Thyroid gland (tissue), 4 donors: ENCODE results near the gene NRM. TPM values are rescaled to one million over a fixed set of nuclear protein-coding genes. Genes with fewer than 3 reads are reported as not detected.

ENCODE experiments used
- DNase-seq, 2 donors: peaks; one replicate each; pipeline ENCODE4 v3.0.0-alpha.2; 2019
- H3K27ac ChIP-seq, 3 donors: fragments of 200-600 bp; sonication (generic); 1 replicate in 2 of 3; 2 replicates in 1 of 3; pipeline ENCODE4 v1.5.1; 2016 to 2019; ENCODE audit warnings: mild to moderate bottlenecking in 1 of 3, moderate library complexity in 1 of 3
- H3K27me3 ChIP-seq: fragments of 200-600 bp; sonication (generic); one replicate; pipeline ENCODE4 v1.5.1; 2019
- H3K36me3 ChIP-seq, 2 donors: fragments of 200-600 bp; sonication (generic); one replicate each; pipeline ENCODE4 v1.5.1; 2016 to 2019
- H3K4me1 ChIP-seq, 2 donors: fragments of 200-600 bp; sonication (generic); one replicate each; pipeline ENCODE4 v1.5.1; 2017 to 2019
- H3K4me3 ChIP-seq, 3 donors: fragments of 200-600 bp; sonication (generic); replicated peaks in 1 of 3; 1 replicate in 2 of 3; 2 replicates in 1 of 3; pipeline ENCODE4 v1.5.1; 2016; ENCODE audit warnings: mild to moderate bottlenecking in 1 of 3
- H3K9me3 ChIP-seq: fragments of 200-600 bp; sonication (generic); one replicate; pipeline ENCODE4 v1.5.1; 2017
- POLR2A ChIP-seq, 2 donors: fragments of 450-650 bp; IDR thresholded peaks; one replicate each; pipeline ENCODE4 v1.6.1; 2017; ENCODE audit warnings: antibody characterized with exemption in 2 of 2, mild to moderate bottlenecking in 2 of 2, moderate library complexity in 1 of 2
- WGBS, 2 donors: methylation state at CpG; one replicate each; pipeline ENCODE4 v1.1.5; 2017; 5-methylcytosine and 5-hydroxymethylcytosine counted together
- intact Hi-C: fragments of 100-400 bp; cut with DNase I; formaldehyde crosslinking; loops from one replicate; pipeline ENCODE4 v1.15.1; 2023
- small RNA-seq: library from RNA; depleted of rRNA; stranded (forward); fragments of <200 nt; gene quantifications from one replicate; pipeline ENCODE3, GENCODE V24; 2016
- total RNA-seq, 4 donors: library from RNA; depleted of rRNA; stranded (reverse); fragments of >200 nt; gene quantifications; one replicate each; pipeline ENCODE4 v1.2.3, GENCODE V29; 2016
- TF ChIP-seq, protein P1 (sequence below), 6 experiments: fragments of 200-600 bp in 3 of 6; fragments of 450-650 bp in 3 of 6; sonication (generic) in 3 of 6; IDR thresholded peaks; one replicate each; pipeline ENCODE4 v1.5.1; 2016 to 2019; ENCODE audit warnings: antibody characterized with exemption in 6 of 6, mild to moderate bottlenecking in 2 of 6, inconsistent platforms in 1 of 6, moderate library complexity in 1 of 6

Gene NRM
- total RNA-seq, 4 donors from 2014 or later: 3.5 to 8.3 (median 5.7) TPM

DNA sequence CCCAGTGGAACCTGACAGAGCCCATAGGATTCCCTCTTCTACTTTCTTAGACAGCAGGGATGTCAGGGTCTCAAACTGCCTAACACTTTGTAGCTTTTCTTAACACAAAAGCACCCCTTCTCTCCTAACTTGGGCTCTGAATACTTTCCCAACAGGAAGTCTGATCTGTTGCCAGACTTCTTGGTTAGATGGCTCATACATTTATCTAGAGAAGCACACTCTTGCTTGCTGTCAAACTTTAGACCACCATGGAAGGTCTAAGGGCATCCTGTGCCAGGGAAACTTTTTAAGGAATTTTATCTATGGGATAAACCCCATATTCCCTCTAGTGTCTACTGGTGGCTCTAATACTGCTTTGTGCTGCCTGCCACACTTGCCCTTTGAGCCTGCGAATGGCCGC, 47.1 kb downstream of the NRM start:
- Histone ChIP-seq H3K4me3 (no peak overlapping the region), H3K9me3 (no peaks in the 10 kb centered on the region), H3K4me1 (peaks cover 6 to 11% of the 10 kb centered on the region in 2 donors), H3K27ac (no peak overlapping the region), H3K36me3 (no peaks in the 10 kb centered on the region), H3K27me3 (no peaks in the 10 kb centered on the region)
- WGBS, 2 donors: 94 to 98% methylated on average over 2 of the region's 2 CpGs
- no peak for DNase-seq
- TF ChIP-seq, protein P1, sequence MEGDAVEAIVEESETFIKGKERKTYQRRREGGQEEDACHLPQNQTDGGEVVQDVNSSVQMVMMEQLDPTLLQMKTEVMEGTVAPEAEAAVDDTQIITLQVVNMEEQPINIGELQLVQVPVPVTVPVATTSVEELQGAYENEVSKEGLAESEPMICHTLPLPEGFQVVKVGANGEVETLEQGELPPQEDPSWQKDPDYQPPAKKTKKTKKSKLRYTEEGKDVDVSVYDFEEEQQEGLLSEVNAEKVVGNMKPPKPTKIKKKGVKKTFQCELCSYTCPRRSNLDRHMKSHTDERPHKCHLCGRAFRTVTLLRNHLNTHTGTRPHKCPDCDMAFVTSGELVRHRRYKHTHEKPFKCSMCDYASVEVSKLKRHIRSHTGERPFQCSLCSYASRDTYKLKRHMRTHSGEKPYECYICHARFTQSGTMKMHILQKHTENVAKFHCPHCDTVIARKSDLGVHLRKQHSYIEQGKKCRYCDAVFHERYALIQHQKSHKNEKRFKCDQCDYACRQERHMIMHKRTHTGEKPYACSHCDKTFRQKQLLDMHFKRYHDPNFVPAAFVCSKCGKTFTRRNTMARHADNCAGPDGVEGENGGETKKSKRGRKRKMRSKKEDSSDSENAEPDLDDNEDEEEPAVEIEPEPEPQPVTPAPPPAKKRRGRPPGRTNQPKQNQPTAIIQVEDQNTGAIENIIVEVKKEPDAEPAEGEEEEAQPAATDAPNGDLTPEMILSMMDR (IDR thresholded peaks at IDR 0.05): no peak
- TF ChIP-seq POLR2A (IDR thresholded peaks at IDR 0.05): no peak
- intact Hi-C loops: no loop called here

DNA sequence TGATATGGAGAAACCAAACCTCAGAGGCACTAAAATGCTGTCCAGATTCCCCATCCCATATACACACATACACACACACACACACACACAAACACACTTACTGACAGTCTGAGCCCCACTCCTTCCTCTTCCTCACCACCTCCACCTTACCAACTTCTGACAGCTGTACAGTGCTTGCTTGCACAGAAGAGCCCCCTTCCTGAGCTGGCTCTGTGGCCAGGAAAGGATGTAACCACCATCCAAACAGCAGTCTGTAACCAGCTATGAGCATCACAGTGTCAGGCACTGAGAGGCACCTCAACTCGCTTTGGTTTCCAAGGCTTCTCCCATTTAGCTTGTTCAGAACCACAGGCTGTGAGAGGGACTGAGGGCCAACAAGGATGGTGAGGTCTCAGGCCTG, 49.7 kb downstream of the NRM start:
- no peaks in the 10 kb centered on the region for H3K36me3 ChIP-seq
- no peaks in the 10 kb centered on the region for H3K27me3 ChIP-seq
- no peak overlapping the region for H3K27ac ChIP-seq
- 88 to 100% methylated on average over 1 of the region's 1 CpG for WGBS, 2 donors
- DNase-seq: no peak
- intact Hi-C loops: no loop called here
- no peaks in the 10 kb centered on the region for H3K9me3 ChIP-seq
- TF ChIP-seq, protein P1 (IDR thresholded peaks at IDR 0.05): no peak
- no peak for TF ChIP-seq POLR2A (IDR thresholded peaks at IDR 0.05)
- no peak overlapping the region for H3K4me3 ChIP-seq
- peaks cover 0 to 3% of the 10 kb centered on the region in 2 donors for H3K4me1 ChIP-seq

DNA sequence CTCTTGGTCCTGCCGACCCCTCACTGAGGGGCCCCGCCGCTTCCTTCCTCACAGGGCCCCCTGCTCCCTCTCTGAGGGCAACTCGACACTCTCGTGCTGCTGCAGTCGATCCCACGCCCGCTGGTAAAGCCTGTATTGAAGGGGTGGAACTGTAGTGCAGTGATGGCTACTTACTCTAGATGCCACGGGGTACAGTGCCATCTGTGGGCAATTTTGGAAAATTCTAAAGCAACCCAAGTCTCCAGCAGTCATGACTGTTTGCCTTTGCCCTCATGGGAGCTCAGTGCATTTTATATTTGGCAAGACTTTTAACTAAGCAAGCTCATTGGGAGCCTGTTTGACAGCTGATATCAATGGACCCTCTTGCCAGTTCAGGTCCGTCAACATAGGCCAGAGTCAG, 50.3 kb downstream of the NRM start:
- Histone ChIP-seq H3K9me3 (no peaks in the 10 kb centered on the region), H3K27me3 (no peaks in the 10 kb centered on the region), H3K4me1 (no peaks in the 10 kb centered on the region), H3K36me3 (no peaks in the 10 kb centered on the region), H3K27ac (no peak overlapping the region), H3K4me3 (no peak overlapping the region)
- WGBS, 2 donors: 83 to 92% methylated on average over 10 of the region's 10 CpGs
- TF ChIP-seq, protein P1 (IDR thresholded peaks at IDR 0.05): no peak
- TF ChIP-seq POLR2A (IDR thresholded peaks at IDR 0.05): no peak
- intact Hi-C loops: no loop called here
- no peak for DNase-seq

Small RNAs within 50 kb of the gene (small RNA-seq; reads per million reads assigned to genes)
- not detected for gene RF00019

Other genes with a start within 250 kb of the NRM start
- gene HLA-E, start 201.5 kb downstream of the NRM start, total RNA-seq: 100 to 1,000 TPM; 382 to 717 (median 457) TPM
- 10 to 100 TPM; 33.9 to 77.7 (median 37.7) TPM for gene GNL1, start 134.5 kb downstream of the NRM start, total RNA-seq
- gene PRR3, start 133.7 kb downstream of the NRM start, total RNA-seq: 10 to 100 TPM in 2 of 4 donors, 1 to 10 TPM in 2; 7.4 to 18.0 (median 12.2) TPM
- gene ABCF1, start 119.5 kb downstream of the NRM start, total RNA-seq: 10 to 100 TPM; 41.4 to 47.1 (median 43.5) TPM
- gene PPP1R10, start 73.7 kb downstream of the NRM start, total RNA-seq: 10 to 100 TPM; 49.1 to 72.2 (median 57.0) TPM
- gene MRPS18B, start 73.1 kb downstream of the NRM start, total RNA-seq: 10 to 100 TPM; 47.0 to 82.5 (median 64.6) TPM
- 1 to 10 TPM; 3.8 to 7.6 (median 6.1) TPM for gene ATAT1, start 64.1 kb downstream of the NRM start, total RNA-seq
- 10 to 100 TPM; 13.4 to 31.7 (median 23.8) TPM for gene C6orf136, start 43.9 kb downstream of the NRM start, total RNA-seq
- 10 to 100 TPM; 25.6 to 38.8 (median 28.2) TPM for gene DHX16, start 18.0 kb downstream of the NRM start, total RNA-seq
- 10 to 100 TPM; 14.2 to 35.1 (median 15.2) TPM for gene PPP1R18, start 4.3 kb downstream of the NRM start, total RNA-seq
- 10 to 100 TPM; 15.3 to 27.2 (median 20.2) TPM for gene MDC1, start 26.3 kb upstream of the NRM start, total RNA-seq
- 100 to 1,000 TPM; 162 to 441 (median 269) TPM for gene TUBB, start 29.4 kb upstream of the NRM start, total RNA-seq
- 100 to 1,000 TPM; 134 to 160 (median 144) TPM for gene FLOT1, start 51.7 kb upstream of the NRM start, total RNA-seq
- gene IER3, start 53.6 kb upstream of the NRM start, total RNA-seq: 10 to 100 TPM in 2 of 4 donors, 1 to 10 TPM in 2; 9.3 to 19.1 (median 13.6) TPM
- 100 to 1,000 TPM in 3 of 4 donors, 10 to 100 TPM in 1; 93.4 to 207 (median 131) TPM for gene DDR1, start 193.5 kb upstream of the NRM start, total RNA-seq
- gene GTF2H4, start 217.2 kb upstream of the NRM start, total RNA-seq: 10 to 100 TPM in 3 of 4 donors, 1 to 10 TPM in 1; 9.5 to 34.4 (median 18.2) TPM
- gene VARS2, start 223.3 kb upstream of the NRM start, total RNA-seq: 10 to 100 TPM; 17.3 to 36.4 (median 30.6) TPM
- gene SFTA2, start 241.2 kb upstream of the NRM start, total RNA-seq: 1 to 10 TPM in 1 of 4 donors, not detected in 3; 3.5 TPM
- gene MUCL3, start 250.0 kb upstream of the NRM start, total RNA-seq: not detected